ENCODE data around the gene CNOT1.
"Not testable (repeated sequence)": the region's sequence is repeated elsewhere in the genome, so short reads cannot be mapped to it uniquely, and the experiment has no call there.

Gene CNOT1

GRCh38 chr16:58661199-58661830, 31.7 kb upstream of the CNOT1 start:
- no peak overlapping the region for H3K9ac ChIP-seq (ENCODE audit: low read length)
- H3K9me2 ChIP-seq (ENCODE audit: low read depth, low read length): no peaks in the 10 kb centered on the region
- no peak for TF ChIP-seq EZH2 (IDR thresholded peaks at IDR 0.05; ENCODE audit: borderline replicate concordance, low read length)
- TF ChIP-seq, protein P1, sequence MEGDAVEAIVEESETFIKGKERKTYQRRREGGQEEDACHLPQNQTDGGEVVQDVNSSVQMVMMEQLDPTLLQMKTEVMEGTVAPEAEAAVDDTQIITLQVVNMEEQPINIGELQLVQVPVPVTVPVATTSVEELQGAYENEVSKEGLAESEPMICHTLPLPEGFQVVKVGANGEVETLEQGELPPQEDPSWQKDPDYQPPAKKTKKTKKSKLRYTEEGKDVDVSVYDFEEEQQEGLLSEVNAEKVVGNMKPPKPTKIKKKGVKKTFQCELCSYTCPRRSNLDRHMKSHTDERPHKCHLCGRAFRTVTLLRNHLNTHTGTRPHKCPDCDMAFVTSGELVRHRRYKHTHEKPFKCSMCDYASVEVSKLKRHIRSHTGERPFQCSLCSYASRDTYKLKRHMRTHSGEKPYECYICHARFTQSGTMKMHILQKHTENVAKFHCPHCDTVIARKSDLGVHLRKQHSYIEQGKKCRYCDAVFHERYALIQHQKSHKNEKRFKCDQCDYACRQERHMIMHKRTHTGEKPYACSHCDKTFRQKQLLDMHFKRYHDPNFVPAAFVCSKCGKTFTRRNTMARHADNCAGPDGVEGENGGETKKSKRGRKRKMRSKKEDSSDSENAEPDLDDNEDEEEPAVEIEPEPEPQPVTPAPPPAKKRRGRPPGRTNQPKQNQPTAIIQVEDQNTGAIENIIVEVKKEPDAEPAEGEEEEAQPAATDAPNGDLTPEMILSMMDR (IDR thresholded peaks at IDR 0.05; ENCODE audit: low read length): peak; percentile 71
- no peaks in the 10 kb centered on the region for H4K20me1 ChIP-seq (ENCODE audit: insufficient read depth, low read length)
- no peaks in the 10 kb centered on the region for H3F3A ChIP-seq (ENCODE audit: insufficient read depth, low read length)
- no peak overlapping the region for H3K4me3 ChIP-seq (ENCODE audit: low read depth, low read length, poor library complexity, severe bottlenecking)
- no peaks in the 10 kb centered on the region for H3K79me2 ChIP-seq (ENCODE audit: insufficient read depth, low read length)
- H2AFZ ChIP-seq (ENCODE audit: low read length): no peak overlapping the region
- H3K4me2 ChIP-seq (ENCODE audit: low read length): no peak overlapping the region
- no peaks in the 10 kb centered on the region; the same call in 1 of the 2 replicates for H3K36me3 ChIP-seq (ENCODE audit: insufficient read depth, low read length)
- H3K9me3 ChIP-seq (ENCODE audit: low read length): no peaks in the 10 kb centered on the region
- no peaks in the 10 kb centered on the region for H3K27me3 ChIP-seq (ENCODE audit: insufficient read depth, low read length)
- H3K27ac ChIP-seq (ENCODE audit: low read depth, low read length, poor library complexity, severe bottlenecking): no peak overlapping the region
- H3K4me1 ChIP-seq (ENCODE audit: insufficient read depth, low read length, severe bottlenecking): no peaks in the 10 kb centered on the region

GRCh38 chr16:58659911-58660310, 30.3 kb upstream of the CNOT1 start:
- not testable (repeated sequence) for H3K4me2 ChIP-seq (ENCODE audit: low read length); H2AFZ ChIP-seq (ENCODE audit: low read length); H3K36me3 ChIP-seq (ENCODE audit: insufficient read depth, low read length); H4K20me1 ChIP-seq (ENCODE audit: insufficient read depth, low read length); H3K4me3 ChIP-seq (ENCODE audit: low read depth, low read length, poor library complexity, severe bottlenecking); H3K4me1 ChIP-seq (ENCODE audit: insufficient read depth, low read length, severe bottlenecking); H3K9me3 ChIP-seq (ENCODE audit: low read length); H3K27ac ChIP-seq (ENCODE audit: low read depth, low read length, poor library complexity, severe bottlenecking); H3K27me3 ChIP-seq (ENCODE audit: insufficient read depth, low read length); H3K9me2 ChIP-seq (ENCODE audit: low read depth, low read length); H3F3A ChIP-seq (ENCODE audit: insufficient read depth, low read length); H3K9ac ChIP-seq (ENCODE audit: low read length); H3K79me2 ChIP-seq (ENCODE audit: insufficient read depth, low read length)

DNA sequence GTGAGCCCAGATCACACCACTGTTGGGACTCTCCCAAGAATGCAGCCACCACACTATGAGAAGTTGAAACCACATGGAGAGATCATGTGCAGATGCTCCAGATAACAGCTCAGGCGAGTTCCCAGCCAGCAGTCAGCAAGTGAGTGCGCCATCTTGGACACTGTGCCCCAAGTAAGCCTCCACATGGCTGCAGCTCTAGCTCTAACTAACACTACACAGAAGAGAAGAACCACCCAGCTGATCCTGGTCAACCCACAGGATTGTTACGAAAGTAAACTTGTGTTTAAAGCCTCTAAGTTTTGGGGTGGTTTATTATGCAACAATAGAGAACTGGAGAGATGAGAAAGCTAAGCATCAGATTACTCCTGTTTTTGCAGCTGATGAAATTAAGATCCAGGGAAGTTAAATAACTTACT, 29.2 kb upstream of the CNOT1 start:
- no peaks in the 10 kb centered on the region for H3K27me3 ChIP-seq (ENCODE audit: insufficient read depth, low read length)
- no peak for TF ChIP-seq EZH2 (IDR thresholded peaks at IDR 0.05; ENCODE audit: borderline replicate concordance, low read length)
- TF ChIP-seq, protein P1 (IDR thresholded peaks at IDR 0.05; ENCODE audit: low read length): no peak

DNA sequence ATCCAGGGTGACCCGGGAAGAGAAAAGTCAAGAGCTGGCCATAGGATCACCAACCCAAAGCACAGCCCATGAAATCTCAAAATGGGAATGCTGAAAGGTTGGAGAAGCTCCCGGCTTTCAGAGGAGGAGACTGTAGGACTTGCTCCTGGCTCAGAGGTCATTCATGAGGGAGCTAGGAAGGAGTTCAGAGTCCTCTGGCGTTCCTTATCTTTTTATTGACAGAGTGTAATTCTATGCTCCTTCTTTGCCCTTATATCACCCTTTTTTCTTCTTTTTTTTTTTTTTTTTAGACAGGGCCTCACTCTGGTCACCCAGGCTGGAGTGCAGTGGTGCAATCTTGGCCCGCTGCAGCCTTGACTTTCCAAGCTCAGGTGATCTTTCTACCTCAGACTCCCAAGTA, 27.3 kb upstream of the CNOT1 start:
- Histone ChIP-seq H3K4me2 (ENCODE audit: low read length) (no peak overlapping the region), H3K36me3 (ENCODE audit: insufficient read depth, low read length) (no peaks in the 10 kb centered on the region), H3K27ac (ENCODE audit: low read depth, low read length, poor library complexity, severe bottlenecking) (no peak overlapping the region)

More for the DNA sequence above, 29.2 kb upstream of the CNOT1 start:
- H3F3A ChIP-seq (ENCODE audit: insufficient read depth, low read length): no peaks in the 10 kb centered on the region
- no peaks in the 10 kb centered on the region for H3K9me2 ChIP-seq (ENCODE audit: low read depth, low read length)
- no peaks in the 10 kb centered on the region for H3K36me3 ChIP-seq (ENCODE audit: insufficient read depth, low read length)
- H2AFZ ChIP-seq (ENCODE audit: low read length): no peak overlapping the region
- H3K79me2 ChIP-seq (ENCODE audit: insufficient read depth, low read length): no peaks in the 10 kb centered on the region
- H3K4me2 ChIP-seq (ENCODE audit: low read length): no peak overlapping the region
- H3K4me3 ChIP-seq (ENCODE audit: low read depth, low read length, poor library complexity, severe bottlenecking): no peak overlapping the region
- no peaks in the 10 kb centered on the region for H4K20me1 ChIP-seq (ENCODE audit: insufficient read depth, low read length)
- H3K9ac ChIP-seq (ENCODE audit: low read length): no peak overlapping the region
- no peaks in the 10 kb centered on the region for H3K9me3 ChIP-seq (ENCODE audit: low read length)
- H3K4me1 ChIP-seq (ENCODE audit: insufficient read depth, low read length, severe bottlenecking): no peaks in the 10 kb centered on the region
- H3K27ac ChIP-seq (ENCODE audit: low read depth, low read length, poor library complexity, severe bottlenecking): no peak overlapping the region

More for the DNA sequence above, 27.3 kb upstream of the CNOT1 start:
- Histone ChIP-seq H3F3A (ENCODE audit: insufficient read depth, low read length) (no peaks in the 10 kb centered on the region), H3K9me3 (ENCODE audit: low read length) (no peaks in the 10 kb centered on the region), H3K27me3 (ENCODE audit: insufficient read depth, low read length) (no peaks in the 10 kb centered on the region), H3K9me2 (ENCODE audit: low read depth, low read length) (no peaks in the 10 kb centered on the region), H3K9ac (ENCODE audit: low read length) (no peak overlapping the region), H3K4me3 (ENCODE audit: low read depth, low read length, poor library complexity, severe bottlenecking) (no peak overlapping the region), H2AFZ (ENCODE audit: low read length) (no peak overlapping the region), H4K20me1 (ENCODE audit: insufficient read depth, low read length) (no peaks in the 10 kb centered on the region), H3K79me2 (ENCODE audit: insufficient read depth, low read length) (no peaks in the 10 kb centered on the region), H3K4me1 (ENCODE audit: insufficient read depth, low read length, severe bottlenecking) (no peaks in the 10 kb centered on the region)
- TF ChIP-seq, protein P1 (IDR thresholded peaks at IDR 0.05; ENCODE audit: low read length): no peak
- no peak for TF ChIP-seq EZH2 (IDR thresholded peaks at IDR 0.05; ENCODE audit: borderline replicate concordance, low read length)

Measured in OCI-LY1 (cell line).